GM12878 (cell line): Measurements from ENCODE around the gene LSP1.

Source experiments
- CREB1 ChIP-seq: IDR thresholded peaks from 2 replicates; pipeline ENCODE4 v1.6.1; 2012; ENCODE audit warnings: low read depth, mild to moderate bottlenecking, inconsistent platforms
- EP300 ChIP-seq, 2 experiments: fragments of 150-350 bp in 1 of 2; IDR thresholded peaks; 2 replicates each; pipeline ENCODE4 v1.6.1; 2011 to 2012; ENCODE audit warnings: low read depth in 2 of 2, low read length in 2 of 2, borderline replicate concordance in 1 of 2, improper control_type of control experiment in 1 of 2, inconsistent platforms in 1 of 2; ENCODE audit not compliant: control insufficient read depth in 1 of 2
- NFYB ChIP-seq: IDR thresholded peaks from 2 replicates; pipeline ENCODE4 v1.6.1; 2011; ENCODE audit warnings: low read depth, mild to moderate bottlenecking, low read length, improper control_type of control experiment, moderate library complexity; ENCODE audit not compliant: insufficient read depth
- POLR2A ChIP-seq: IDR thresholded peaks from 2 replicates; pipeline ENCODE4 v1.6.1; 2011; ENCODE audit warnings: low read depth, mild to moderate bottlenecking, low read length
- TF ChIP-seq, protein P1 (sequence below): fragments of 450-650 bp; formaldehyde crosslinking; IDR thresholded peaks from 2 replicates; pipeline ENCODE4 v1.5.0; 2022; ENCODE audit warnings: mild to moderate bottlenecking, missing genetic modification characterization

DNA sequence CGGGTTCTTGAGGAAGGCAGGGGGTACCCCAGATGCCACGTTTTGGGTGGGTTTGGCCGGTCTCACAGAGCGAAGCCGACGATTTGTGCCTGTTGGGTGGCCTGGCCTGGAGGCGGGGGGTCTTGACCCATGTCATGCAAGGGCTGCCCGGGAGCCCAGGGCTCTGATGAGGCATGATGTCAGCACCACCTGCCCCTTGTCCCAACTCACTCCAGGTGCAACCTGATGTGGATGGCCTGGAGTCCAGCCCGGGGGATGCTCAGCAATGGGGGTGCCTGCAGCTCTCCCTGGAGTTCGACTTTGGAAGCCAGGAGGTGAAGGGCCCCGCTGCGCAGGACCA is 17.2 kb upstream of the LSP1 start:
- TF ChIP-seq CREB1 = no peak
- no peak for TF ChIP-seq NFYB
- no peak for TF ChIP-seq EP300 (IDR thresholded peaks at IDR 0.05; ENCODE audit: borderline replicate concordance in 1 of 2, control insufficient read depth in 1 of 2, low read depth in 2 of 2, low read length in 2 of 2)
- TF ChIP-seq, protein P1, sequence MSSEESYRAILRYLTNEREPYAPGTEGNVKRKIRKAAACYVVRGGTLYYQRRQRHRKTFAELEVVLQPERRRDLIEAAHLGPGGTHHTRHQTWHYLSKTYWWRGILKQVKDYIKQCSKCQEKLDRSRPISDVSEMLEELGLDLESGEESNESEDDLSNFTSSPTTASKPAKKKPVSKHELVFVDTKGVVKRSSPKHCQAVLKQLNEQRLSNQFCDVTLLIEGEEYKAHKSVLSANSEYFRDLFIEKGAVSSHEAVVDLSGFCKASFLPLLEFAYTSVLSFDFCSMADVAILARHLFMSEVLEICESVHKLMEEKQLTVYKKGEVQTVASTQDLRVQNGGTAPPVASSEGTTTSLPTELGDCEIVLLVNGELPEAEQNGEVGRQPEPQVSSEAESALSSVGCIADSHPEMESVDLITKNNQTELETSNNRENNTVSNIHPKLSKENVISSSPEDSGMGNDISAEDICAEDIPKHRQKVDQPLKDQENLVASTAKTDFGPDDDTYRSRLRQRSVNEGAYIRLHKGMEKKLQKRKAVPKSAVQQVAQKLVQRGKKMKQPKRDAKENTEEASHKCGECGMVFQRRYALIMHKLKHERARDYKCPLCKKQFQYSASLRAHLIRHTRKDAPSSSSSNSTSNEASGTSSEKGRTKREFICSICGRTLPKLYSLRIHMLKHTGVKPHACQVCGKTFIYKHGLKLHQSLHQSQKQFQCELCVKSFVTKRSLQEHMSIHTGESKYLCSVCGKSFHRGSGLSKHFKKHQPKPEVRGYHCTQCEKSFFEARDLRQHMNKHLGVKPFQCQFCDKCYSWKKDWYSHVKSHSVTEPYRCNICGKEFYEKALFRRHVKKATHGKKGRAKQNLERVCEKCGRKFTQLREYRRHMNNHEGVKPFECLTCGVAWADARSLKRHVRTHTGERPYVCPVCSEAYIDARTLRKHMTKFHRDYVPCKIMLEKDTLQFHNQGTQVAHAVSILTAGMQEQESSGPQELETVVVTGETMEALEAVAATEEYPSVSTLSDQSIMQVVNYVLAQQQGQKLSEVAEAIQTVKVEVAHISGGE (CRISPR knock-in tag) = no peak
- TF ChIP-seq POLR2A = no peak
